DMS153 (cell line): Measurements from ENCODE around the gene VSX1.

ENCODE experiments used
- DNase-seq: peaks from one replicate; lab custom pipeline; 2025; lab: John Stamatoyannopoulos, UW

Gene VSX1

DNA sequence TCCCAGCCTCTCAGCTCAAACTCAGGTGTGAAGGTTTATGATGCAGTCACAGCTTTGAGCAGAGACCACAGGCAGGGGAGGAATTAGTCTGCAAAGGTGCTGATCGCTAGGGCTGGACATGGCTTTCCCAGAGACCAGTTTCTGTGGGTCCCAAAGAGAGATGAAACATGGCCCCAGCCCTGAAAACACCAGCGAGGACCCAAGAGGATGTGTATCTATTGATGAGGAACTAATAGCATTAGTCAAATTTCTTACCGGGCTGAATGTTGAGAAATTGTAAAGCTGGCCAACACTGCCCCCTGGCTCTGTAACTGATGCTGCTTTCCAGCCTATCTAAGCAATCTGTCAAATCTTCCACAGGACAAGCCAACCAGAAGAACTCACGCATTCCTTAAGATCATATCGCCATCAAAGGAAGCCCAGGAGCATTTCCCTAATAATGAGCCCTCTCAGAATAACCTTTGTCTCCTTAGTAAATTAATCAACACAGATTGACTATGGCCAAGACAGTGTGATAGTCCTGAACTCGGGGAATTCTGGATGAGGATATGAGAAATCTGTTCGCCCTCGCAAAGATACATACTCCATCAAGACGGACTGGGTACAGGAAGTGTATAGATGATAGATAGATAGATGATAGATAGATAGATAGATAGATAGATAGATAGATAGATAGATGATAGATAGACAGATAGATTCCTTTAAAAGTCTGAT is 16.2 kb downstream of the VSX1 start:
- no peak for DNase-seq

DNA sequence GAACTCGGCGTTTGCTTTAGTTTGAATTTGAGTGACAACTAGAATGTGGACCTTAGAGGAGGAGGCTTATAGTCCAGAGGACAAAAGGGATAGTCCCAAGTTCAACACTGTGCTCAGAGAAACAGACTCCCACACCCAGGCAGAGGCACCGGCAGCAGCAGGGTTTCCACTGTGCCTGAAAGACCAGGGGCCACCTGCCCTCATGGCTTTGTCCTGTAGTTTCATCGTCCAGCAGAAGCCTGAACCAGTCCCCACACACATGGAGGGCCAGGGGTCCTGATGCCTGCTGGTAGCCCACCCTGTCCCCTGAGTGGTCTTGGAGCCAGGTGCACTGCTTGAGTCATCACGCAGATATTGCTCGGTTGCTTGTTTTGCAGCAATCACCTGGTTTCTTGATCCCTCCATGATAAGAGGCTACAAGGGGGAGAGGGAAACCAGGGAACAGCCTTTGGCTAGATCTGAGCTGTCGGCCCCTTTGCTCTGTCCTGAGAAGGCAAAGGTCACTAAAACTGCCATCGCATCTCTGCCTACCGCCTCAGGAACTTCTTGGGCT is 16.8 kb downstream of the VSX1 start:
- DNase-seq = no peak

DNA sequence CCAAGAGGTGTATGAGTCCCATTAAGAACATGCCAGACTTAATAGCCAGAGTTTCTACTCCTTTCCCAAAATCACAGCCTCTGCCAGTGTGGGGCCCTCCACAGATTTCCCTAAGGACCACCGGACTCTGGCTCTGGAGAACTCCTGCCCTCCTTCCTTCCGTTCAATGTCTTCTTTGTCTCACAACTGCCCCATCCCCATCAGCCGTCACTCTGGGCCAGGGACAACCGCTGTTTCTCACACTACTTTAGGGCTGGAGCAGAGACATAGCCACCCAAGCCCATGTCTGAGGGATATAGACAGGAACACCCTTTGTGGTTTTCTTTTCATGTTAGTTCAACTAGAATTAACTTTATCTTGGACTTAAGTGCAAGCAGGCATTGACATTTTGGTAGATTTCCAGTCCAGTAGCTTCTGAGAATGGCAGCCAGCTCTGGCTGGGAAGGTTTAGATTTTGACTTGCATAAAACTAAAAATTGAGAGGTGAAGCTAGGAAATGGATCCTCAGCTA is 17.3 kb downstream of the VSX1 start:
- DNase-seq = no peak

DNA sequence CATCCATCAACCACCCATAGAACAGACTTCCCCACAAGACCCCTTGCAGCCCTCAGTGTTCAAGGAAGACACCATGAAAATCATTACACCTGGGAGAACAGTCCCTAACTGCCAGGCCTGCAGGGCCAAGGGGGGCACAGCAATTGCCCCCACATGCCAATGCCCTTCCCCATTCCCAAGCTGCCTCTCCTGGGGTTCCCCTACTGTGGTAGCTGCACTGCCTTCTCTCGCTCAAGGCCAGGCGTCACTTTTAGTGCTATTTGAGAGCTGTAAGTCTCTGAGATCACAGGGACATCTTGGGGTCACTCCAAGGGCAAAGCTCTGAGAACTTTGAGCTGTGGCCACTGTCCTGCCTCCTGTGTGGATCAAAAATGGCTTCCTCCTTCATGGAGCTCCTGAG is 18.0 kb downstream of the VSX1 start:
- no peak for DNase-seq

DNA sequence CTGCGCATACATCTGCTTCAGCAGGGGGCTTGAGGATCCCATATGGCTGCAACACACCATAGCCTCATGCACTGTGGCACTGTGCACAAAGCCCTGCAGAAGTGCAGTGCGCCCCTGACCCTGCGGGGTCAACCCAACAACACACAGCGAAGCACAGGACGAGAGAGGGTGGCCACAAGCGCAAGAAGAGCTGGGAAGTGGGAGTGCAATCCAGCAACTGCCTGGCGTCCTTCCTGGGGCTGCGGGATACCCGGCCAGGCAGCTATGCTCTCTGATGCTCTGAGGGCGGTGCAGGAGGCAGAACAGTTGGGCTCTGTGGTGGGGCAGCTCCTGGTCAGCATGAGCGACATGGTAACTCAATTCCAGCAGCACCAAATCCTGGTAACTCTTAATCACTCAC is 18.4 kb downstream of the VSX1 start:
- DNase-seq = no peak

DNA sequence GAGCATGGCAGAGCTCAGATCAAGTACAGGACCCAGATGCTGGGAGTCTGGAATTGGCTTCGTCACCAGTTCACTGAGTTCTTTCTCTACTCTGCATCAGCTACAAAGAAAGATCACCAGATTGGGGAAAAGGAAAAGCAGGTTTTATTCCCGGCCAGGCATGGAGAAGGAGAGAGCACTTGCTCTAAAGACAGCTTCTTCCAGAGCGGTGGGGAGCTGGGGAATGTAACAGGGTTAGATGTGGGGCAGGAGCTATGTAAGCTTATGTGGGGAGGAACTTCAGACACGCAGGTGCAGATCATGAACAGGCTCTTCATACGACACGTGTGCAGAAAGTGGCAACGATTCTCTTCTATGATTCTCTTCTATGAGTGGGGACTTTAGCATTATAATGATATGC is 19.1 kb downstream of the VSX1 start:
- no peak for DNase-seq

DNA sequence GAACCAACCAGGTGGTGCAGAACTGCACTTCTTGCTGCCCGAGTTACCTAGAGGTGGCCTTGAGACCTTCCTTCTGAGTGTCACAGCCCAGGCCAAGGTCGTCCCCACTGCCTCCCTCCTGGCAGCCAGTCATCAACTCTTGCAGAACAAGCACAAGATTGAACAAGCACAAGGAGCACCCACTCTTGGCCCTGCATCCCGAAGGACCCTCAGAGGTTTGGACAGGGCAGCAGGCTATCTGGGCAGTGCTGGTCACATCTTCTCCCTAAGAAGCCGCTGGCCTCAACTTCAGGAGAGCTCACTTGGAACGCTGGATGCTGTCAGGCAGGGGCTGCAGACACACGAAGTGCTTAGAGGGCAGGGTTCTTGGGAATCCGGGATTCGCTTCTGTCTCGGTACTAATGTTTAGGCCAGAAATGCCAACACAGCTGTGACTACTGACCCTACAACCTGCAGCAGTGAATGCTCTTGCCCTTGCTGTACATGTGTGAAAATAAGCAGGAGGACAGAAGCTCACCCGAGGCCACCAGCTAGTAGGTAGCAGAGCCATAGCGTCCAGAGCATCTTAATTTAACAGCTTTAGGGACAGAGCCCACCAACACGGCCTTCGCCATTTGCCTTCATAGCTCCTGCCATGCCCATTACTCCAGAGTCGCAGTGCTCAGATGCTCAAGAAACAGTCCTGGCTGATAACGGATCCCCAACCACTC is 20.0 kb downstream of the VSX1 start:
- DNase-seq = no peak

DNA sequence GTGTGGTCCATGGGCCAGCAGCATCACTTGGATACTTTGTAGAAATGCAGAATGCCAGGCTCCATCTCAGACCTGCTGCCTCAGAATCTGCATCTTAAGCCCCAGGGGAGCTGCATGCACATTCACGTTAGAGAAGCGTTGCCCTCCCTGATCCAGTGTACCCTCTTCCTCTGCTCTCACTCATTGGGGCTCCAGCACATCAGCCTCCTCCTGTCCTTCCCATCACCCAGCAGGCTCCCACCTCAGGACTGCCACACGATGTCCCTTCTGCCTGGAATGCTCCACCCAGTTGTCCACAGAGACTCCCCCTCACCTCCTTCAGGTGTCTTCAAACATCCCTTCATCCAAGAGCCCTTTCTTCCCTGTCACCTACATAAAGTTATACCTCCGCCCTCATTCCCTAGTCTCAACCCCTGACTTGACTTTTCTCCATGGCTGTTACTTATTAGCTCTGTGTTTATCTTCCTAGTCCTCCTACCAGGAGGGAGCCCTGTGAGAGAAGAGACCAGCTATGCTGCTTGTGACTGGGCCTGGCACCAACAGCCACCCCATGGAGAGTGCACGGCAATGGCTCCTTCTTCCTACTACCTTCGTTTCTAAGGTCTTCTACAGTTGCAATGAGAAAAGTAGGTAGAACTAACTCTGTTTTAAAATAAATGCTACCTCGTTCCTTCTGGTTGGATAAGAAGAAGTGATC is 20.7 kb downstream of the VSX1 start:
- DNase-seq = no peak

DNA sequence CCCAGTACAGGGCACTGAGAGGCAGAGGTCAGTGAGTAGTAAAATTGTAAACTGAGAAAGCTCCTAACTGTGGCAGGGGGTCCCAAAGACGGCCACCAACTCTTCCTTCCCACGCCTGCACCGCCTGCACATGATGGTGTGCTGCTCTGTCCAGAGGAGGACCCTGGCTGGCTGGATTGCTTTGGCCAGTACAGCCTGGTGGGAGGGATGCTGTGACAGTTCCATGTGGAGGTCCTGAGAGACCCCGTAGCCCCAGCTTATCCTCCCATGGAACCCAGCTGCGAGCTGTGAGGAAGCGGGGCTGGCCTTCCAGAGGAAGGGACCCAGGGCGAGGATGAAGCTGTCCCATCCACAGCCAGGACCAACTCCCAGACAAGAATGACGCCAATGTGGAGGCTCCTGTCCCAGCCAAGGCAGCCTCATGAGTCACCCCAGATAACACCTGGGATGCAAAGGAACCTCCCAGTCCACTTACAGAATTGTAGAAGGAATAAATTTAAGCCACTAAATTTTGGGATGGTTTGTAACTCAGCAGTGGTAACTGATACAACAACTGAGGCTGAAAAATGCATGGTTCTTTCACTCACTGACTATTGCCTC is 22.0 kb downstream of the VSX1 start:
- DNase-seq = no peak

DNA sequence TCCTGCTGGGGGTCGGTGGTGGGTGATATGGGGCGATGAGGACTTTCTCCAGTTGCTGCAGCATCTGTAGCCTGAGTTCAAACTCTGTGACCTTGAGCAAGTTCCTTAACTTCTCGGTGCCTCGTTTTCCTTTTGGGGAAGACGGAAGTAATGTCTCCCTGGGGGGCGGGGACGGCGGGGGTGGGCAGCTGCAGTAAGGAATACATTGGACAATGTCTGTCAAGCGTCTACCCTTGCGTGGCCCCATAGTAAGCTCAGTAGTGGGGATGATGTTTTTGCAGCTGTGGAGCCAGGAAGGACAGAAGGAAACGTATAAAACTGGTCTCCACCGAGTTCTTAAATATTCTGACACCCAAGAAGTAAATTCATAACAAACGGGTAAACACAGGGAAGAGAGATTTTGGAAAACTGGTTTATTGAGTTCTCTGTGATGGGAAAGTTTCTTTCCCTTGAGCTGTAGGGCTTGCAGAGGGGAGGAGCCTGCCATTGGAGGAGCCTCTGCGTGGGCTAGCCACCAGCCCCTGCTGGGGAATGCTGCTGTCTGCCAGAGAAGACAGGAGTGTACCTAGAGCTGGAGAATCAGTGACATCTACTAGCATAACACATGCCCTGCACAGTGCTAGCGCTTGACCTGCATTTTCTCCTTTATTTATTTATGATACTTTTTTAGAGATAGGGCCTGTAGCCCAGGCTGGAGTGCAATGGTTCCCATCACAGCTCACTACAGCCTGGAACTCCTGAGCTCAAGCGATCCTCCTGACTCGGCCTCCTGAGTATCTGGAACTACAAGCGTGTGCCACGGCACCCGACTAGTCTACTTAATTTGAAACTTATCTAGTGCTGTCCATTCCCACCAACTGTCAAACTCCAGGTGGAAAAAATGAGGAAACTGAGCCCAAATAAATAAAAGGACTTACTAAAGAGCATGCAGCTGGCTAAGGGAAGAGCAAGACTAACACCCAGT is 22.8 kb downstream of the VSX1 start:
- DNase-seq = no peak

DNA sequence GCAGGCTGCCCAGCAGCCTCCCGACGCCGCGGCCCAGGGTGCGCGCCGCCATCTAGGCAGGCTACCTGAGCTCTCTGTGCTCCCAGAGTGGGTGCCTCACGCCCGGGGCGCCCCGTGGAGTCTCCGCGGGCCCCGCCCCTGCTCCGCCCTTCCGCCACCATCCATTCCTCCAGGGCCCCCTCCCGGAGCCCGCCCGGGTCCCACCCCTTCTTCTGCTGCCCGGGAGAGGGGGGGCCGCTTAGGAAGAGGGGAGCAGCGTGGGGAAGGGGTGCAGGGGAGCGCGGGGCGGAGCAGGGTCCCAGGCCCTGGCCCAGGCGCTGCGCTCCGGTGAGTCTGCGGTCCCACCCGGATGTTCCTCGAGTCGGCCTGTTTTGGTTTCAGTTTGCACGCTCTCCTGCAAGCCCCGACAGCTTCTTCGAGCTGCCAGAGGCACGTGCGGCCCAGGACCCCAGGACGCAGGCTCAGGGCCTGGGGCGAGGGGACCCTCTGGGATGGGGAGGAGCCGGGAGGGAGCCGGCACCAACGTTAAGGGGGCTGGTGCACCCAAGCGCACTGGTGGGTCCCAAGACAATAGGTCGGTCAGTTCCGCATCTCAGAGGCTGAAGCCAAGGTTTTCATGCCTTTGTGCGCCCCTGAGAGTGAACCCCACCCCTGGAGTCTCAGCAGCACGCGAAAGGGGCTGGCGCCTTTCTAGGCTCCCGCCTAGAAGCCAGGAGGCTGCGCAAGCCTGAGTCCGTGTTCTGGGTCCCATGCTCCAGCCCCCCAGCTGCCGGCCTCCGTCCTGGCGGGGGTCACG is 23.7 kb downstream of the VSX1 start, which contains the start of gene ACSS1:
TSS of gene ACSS1 (minus strand) at position 89 of the 796 bp plus-strand sequence. CDS start at position 52, 37 bp downstream.
- peak; percentile 5 for DNase-seq

DNA sequence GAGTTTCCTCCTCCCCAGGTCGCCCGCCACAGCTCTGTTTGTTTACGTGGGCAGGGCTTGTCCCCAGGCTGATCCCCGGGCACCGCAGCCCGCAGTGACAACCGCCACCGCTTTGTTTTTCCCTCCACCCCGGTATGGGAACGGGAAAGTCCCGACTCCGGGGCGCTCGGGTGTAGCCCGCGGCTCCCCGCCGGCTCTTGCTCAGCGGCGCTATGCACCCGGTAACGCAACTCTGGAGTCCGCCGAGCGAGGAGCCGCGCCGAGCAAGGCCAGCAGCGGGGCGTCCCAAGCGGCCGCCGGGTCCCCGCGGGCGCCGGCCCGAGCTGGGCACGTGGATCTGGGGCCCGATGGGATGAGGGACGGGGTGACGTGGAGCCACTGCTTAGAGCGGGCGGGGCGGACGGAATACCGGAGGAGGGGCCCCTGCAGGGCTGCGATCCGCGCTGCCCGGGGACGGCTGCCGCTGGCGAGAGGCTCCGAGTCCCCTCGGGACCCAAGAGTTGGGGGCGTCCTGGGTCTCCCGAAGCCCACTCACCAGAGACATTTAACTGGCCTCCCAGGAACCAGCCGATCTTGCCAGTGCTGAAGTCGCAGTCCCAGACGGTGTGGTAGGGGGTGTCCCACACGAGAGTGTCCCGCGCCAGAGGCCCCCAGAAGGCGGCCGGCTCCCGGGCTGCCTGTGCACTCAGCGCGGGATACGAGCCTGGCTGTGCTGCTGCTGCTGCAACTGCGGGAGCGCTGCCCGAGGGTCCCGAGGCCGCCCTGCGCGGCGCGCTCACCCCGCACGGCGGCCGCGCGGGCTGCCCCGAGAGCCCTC is 24.5 kb downstream of the VSX1 start:
- peak; percentile 32 for DNase-seq

DNA sequence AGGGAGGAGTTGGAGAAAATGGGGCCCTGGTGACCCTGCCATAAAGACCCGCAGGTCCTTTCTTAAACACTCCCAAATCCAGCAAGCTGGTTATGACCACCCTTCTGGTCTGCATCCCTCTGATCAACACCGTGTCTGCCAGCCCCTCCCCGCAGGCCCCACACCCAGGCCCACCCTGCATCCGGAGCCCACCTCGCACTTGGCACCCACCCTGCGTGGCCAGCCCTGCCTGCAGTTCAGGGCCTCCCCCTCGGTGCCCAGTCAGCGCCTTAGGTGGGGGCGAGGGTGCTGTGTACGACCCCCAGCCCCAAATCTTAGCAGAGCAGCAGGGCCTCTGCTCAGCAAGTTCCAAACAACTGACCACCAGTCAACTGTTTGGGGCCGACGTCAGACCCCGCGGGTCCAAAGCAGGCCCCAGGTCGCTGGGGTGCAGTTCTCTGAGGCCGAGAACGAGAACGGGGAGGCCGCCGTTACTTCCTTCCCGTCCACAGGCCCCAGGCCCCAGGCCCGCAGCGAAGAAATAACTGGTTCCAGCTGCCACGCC is 25.2 kb downstream of the VSX1 start:
- DNase-seq = no peak

DNA sequence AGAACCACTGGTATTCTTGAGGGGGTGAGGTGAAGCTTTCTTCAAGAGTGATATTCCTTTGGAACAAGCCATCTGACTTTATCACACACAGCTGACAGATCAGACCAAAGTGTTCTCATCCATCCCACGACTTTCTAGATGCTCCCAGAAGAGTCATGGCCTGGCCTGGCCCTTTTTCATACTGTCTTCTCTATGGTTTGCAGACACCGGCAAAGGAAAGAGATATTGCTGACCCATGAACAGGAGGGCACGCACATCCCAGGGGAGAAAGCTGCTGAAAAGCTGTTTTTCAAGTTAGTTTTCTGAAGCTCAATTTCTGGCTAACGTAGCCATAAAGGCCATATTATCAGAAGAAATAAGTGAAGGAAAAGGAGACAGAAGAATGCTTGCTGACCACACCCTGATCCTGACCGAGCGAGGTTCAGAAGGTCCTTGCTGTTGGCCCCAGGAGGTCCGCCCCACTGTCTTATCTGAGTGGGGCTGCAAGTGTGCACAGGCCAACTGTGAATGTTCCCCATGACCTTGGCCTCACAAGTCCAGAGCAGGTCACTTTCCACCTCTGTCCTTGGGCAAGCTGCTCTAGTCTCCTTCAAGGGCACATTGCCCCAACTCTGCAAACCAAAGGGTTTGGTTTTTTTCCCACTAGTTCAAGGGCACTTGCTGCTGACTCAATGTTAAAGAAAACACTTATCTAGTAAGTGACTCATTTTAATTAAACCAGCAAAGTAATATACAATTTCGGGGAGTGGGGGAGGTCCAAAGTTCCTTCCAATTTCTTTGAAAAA is 26.0 kb downstream of the VSX1 start:
- no peak for DNase-seq

DNA sequence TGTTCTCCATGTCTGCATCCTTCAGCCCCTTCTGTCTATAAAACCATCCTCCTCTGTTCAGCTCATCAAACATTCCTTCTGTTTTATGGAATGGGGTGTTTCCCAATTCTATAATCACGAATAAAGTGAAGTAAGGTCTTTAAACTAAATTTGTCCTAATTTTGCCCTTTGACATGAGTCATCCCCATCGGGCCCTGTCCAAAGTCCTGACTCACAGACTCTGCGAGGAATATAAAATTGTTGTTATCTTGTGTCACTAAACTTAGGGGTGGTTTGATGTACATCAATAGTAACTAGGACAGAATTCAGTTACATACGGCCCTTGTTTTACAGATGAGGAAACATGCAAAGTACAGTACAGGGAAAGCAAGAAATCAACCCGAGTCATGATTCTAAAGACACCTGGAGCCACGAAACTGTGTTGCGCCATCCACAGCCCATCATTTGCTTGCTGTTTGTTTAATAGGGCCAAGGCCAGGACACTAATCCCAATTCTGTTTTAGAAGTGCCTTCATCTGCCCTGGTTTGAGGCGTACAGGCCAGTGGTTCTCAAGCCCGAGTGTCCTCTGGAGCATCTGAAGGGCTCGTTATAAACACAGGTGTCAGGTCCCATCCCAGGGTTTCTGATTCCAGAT is 26.8 kb downstream of the VSX1 start:
- no peak for DNase-seq

DNA sequence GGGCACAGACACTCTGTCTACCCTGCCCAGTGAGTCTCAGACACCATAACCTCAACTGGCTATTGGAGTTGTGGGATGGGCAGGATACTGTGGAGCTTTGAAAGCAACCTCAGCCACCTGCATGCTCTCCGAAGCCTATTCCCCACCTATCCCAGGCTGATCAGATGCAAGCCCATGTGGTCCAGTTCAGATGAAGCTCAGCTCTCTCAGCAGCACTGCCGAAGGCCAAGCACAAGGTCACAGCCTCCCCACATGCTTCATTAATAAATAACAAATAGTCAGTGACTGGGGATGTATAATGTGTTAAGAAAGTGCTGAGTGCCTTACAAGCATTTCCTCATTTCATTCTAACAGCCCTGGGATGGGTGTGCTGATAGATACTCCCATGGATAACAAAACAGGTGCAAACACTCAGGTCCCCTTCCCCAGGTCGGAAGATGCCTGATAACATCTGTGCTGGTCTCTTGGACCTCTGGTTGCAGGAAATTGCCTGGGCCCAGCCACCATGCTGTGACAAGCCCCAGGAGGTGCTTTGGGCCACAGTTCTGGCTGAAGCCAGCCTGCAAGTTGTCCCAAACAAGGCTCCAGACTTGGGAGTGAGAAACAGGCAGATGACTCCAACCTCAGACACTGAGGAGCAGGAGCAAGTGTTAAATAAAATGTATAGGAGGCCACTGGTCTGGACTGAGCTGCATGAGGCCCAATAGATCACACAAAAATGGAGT is 27.7 kb downstream of the VSX1 start:
- DNase-seq = no peak
